CD14-positive monocyte (primary cell): ENCODE measurements around the gene KCNN4. TPM values are rescaled to one million over a fixed set of nuclear protein-coding genes. Genes with fewer than 3 reads are reported as not detected.

Experiments
- DNase-seq, 3 donors: peaks; one replicate each; pipeline ENCODE4 v3.0.0-alpha.2; 2011 to 2022
- H2AFZ ChIP-seq: 2 replicates; pipeline ENCODE4 v1.6.0; 2012; ENCODE audit warnings: mild to moderate bottlenecking, low read depth, low read length, inconsistent platforms; ENCODE audit not compliant: insufficient read depth, poor library complexity, severe bottlenecking
- H3K27ac ChIP-seq, 2 donors: 1 replicate in 1 of 2; 2 replicates in 1 of 2; pipeline ENCODE4 v1.5.1; 2012 to 2013; ENCODE audit warnings: low read length in 2 of 2, control low read depth in 1 of 2, inconsistent platforms in 1 of 2, low read depth in 1 of 2, mild to moderate bottlenecking in 1 of 2
- H3K27me3 ChIP-seq, 2 donors: one replicate each; pipeline versions ENCODE4 v1.6.0 to v1.6.1; 2011 to 2013; ENCODE audit warnings: low read length in 2 of 2; ENCODE audit not compliant: control insufficient read depth in 2 of 2, insufficient read depth in 2 of 2
- H3K36me3 ChIP-seq, 2 donors: replicated peaks in 1 of 2; 1 replicate in 1 of 2; 2 replicates in 1 of 2; pipeline versions ENCODE4 v1.5.1 to v1.6.1; 2012 to 2013; ENCODE audit warnings: low read length in 2 of 2, control low read depth in 1 of 2, inconsistent platforms in 1 of 2, mild to moderate bottlenecking in 1 of 2; ENCODE audit not compliant: insufficient read depth in 2 of 2, control insufficient read depth in 1 of 2
- H3K4me1 ChIP-seq, 2 donors: 1 replicate in 1 of 2; 2 replicates in 1 of 2; pipeline versions ENCODE4 v1.5.1 to v1.6.1; 2012 to 2013; ENCODE audit warnings: low read length in 2 of 2, control low read depth in 1 of 2, inconsistent platforms in 1 of 2, mild to moderate bottlenecking in 1 of 2, moderate library complexity in 1 of 2; ENCODE audit not compliant: insufficient read depth in 2 of 2, control insufficient read depth in 1 of 2
- H3K4me2 ChIP-seq: replicated peaks from 2 replicates; pipeline ENCODE3; 2012; ENCODE audit warnings: low read length, moderate library complexity, mild to moderate bottlenecking; ENCODE audit not compliant: poor library complexity, severe bottlenecking; ENCODE audit errors: extremely low read depth
- H3K4me3 ChIP-seq, 3 experiments: fragments of 200-600 bp in 1 of 3; sonication (generic) in 1 of 3; replicated peaks in 1 of 3; 1 replicate in 2 of 3; 2 replicates in 1 of 3; pipeline ENCODE4 v1.5.1; 2011 to 2013; ENCODE audit warnings: low read length in 3 of 3, mild to moderate bottlenecking in 3 of 3, control low read depth in 2 of 3, low read depth in 2 of 3, inconsistent platforms in 1 of 3, moderate library complexity in 1 of 3
- H3K79me2 ChIP-seq: 2 replicates; pipeline ENCODE4 v1.6.0; 2012; ENCODE audit warnings: mild to moderate bottlenecking, control low read depth, inconsistent platforms, low read length, moderate library complexity; ENCODE audit not compliant: insufficient read depth
- H3K9ac ChIP-seq: 2 replicates; pipeline ENCODE4 v1.6.0; 2017; ENCODE audit warnings: low read length, mild to moderate bottlenecking; ENCODE audit not compliant: insufficient read depth, poor library complexity, severe bottlenecking
- H3K9me3 ChIP-seq, 2 donors: replicated peaks in 1 of 2; 1 replicate in 1 of 2; 2 replicates in 1 of 2; pipeline versions ENCODE4 v1.5.1 to v1.6.1; 2012 to 2013; ENCODE audit warnings: low read length in 2 of 2, control low read depth in 1 of 2; ENCODE audit not compliant: control insufficient read depth in 1 of 2, insufficient read depth in 1 of 2
- H4K20me1 ChIP-seq: 2 replicates; pipeline ENCODE4 v1.6.0; 2012; ENCODE audit warnings: mild to moderate bottlenecking, low read length, control low read depth, moderate library complexity; ENCODE audit not compliant: insufficient read depth
- H3K27ac Mint-ChIP-seq, 7 donors: one replicate each; pipeline ENCODE4 v1.8.0; 2020; ENCODE audit warnings: mild to moderate bottlenecking in 7 of 7, mixed read lengths in 7 of 7, moderate library complexity in 6 of 7, inconsistent platforms in 2 of 7
- H3K27me3 Mint-ChIP-seq, 3 donors: one replicate each; pipeline ENCODE4 v1.8.0; 2021 to 2022; ENCODE audit warnings: low read depth in 3 of 3, mild to moderate bottlenecking in 3 of 3, mixed read lengths in 3 of 3, moderate library complexity in 3 of 3, inconsistent platforms in 1 of 3
- H3K36me3 Mint-ChIP-seq, 2 donors: one replicate each; pipeline ENCODE4 v1.8.0; 2020; ENCODE audit warnings: mixed read lengths in 2 of 2, inconsistent platforms in 1 of 2, mild to moderate bottlenecking in 1 of 2
- H3K4me1 Mint-ChIP-seq: one replicate; pipeline ENCODE4 v1.8.0; 2020; ENCODE audit warnings: mild to moderate bottlenecking, mixed read lengths
- H3K4me3 Mint-ChIP-seq, 2 donors: one replicate each; pipeline ENCODE4 v1.8.0; 2020; ENCODE audit warnings: mild to moderate bottlenecking in 2 of 2, mixed read lengths in 2 of 2, moderate library complexity in 1 of 2
- H3K9me3 Mint-ChIP-seq, 7 donors: one replicate each; pipeline ENCODE4 v1.8.0; 2020 to 2022; ENCODE audit warnings: mixed read lengths in 7 of 7, mild to moderate bottlenecking in 6 of 7, moderate library complexity in 6 of 7, inconsistent platforms in 2 of 7
- WGBS: methylation state at CpG from one replicate; pipeline ENCODE4 v1.1.5; 2013; ENCODE audit warnings: missing lambda C conversion rate; ENCODE audit not compliant: insufficient coverage; 5-methylcytosine and 5-hydroxymethylcytosine counted together
- intact Hi-C, 2 donors: fragments of 100-400 bp; cut with micrococcal nuclease; formaldehyde crosslinking; loops; one replicate each; pipeline versions ENCODE4 v1.15.0 to v1.15.1; 2023
- polyA plus RNA-seq, 3 donors: library from polyadenylated mRNA; depleted of rRNA in 1 of 3; unstranded in 2 of 3; stranded (reverse) in 1 of 3; fragments of 300-500 nt in 2 of 3; fragments of >200 nt in 1 of 3; fragmentation: Illumina TruSeq in 2 of 3; gene quantifications; 1 replicate in 2 of 3; 2 replicates in 1 of 3; pipeline ENCODE4 v1.2.3, GENCODE V29; 2012 to 2021
- TF ChIP-seq, protein P1 (sequence below): fragments of 200-600 bp; IDR thresholded peaks from one replicate; pipeline ENCODE4 v1.8.0; 2022; ENCODE audit warnings: antibody characterized with exemption, mild to moderate bottlenecking

KCNN4 gene
- polyA plus RNA-seq, 3 donors: 12.9 to 70.4 (median 17.1) TPM

DNA sequence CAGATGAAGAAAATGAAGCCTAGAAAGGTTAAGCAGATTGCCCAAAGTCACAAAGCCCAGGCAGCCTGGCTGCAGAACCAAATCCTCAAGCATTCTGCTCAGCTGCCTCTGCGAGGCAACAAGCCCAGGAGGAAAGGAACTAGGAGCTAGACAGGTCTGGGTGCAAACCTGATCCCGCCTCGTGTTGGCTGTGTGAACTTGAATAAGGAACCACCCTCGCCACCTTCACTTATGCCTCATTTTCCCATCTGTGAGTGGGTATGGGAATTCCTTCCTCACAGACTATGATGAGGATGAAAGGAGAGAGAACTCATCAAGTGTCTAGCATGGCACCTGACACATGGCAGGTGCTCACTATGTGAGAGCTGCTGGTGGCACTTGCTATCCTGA is 32.6 kb downstream of the KCNN4 start:
- Histone ChIP-seq H3K79me2 (peaks cover 59% of the 10 kb centered on the region), H3K4me1 (peaks cover 22 to 30% of the 10 kb centered on the region in 2 donors), H3K36me3 (peaks cover 61 to 77% of the 10 kb centered on the region in 2 donors), H3K9ac (no peak overlapping the region), H4K20me1 (peaks cover 18% of the 10 kb centered on the region), H3K4me2 (no peak overlapping the region), H3K27ac (peak overlapping the region in 1 of 2 donors; percentile 3), H2AFZ (no peak overlapping the region), H3K4me3 (no peak overlapping the region), H3K27me3 (no peaks in the 10 kb centered on the region), H3K9me3 (no peaks in the 10 kb centered on the region)
- Mint-ChIP-seq H3K27me3 (peaks cover 0 to 4% (median 0%) of the 10 kb centered on the region in 3 donors), H3K4me3 (no peak overlapping the region), H3K4me1 (peaks cover 35% of the 10 kb centered on the region), H3K27ac (peak overlapping the region in 2 of 7 donors; percentile 5 to 61), H3K9me3 (peaks cover 0 to 2% (median 0%) of the 10 kb centered on the region in 7 donors), H3K36me3 (peaks cover 65 to 77% of the 10 kb centered on the region in 2 donors)
- TF ChIP-seq, protein P1, sequence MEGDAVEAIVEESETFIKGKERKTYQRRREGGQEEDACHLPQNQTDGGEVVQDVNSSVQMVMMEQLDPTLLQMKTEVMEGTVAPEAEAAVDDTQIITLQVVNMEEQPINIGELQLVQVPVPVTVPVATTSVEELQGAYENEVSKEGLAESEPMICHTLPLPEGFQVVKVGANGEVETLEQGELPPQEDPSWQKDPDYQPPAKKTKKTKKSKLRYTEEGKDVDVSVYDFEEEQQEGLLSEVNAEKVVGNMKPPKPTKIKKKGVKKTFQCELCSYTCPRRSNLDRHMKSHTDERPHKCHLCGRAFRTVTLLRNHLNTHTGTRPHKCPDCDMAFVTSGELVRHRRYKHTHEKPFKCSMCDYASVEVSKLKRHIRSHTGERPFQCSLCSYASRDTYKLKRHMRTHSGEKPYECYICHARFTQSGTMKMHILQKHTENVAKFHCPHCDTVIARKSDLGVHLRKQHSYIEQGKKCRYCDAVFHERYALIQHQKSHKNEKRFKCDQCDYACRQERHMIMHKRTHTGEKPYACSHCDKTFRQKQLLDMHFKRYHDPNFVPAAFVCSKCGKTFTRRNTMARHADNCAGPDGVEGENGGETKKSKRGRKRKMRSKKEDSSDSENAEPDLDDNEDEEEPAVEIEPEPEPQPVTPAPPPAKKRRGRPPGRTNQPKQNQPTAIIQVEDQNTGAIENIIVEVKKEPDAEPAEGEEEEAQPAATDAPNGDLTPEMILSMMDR: no peak
- no CpG with 5 or more reads among the region's 4 CpGs for WGBS
- DNase-seq: no peak
- intact Hi-C loops: no loop called here

DNA sequence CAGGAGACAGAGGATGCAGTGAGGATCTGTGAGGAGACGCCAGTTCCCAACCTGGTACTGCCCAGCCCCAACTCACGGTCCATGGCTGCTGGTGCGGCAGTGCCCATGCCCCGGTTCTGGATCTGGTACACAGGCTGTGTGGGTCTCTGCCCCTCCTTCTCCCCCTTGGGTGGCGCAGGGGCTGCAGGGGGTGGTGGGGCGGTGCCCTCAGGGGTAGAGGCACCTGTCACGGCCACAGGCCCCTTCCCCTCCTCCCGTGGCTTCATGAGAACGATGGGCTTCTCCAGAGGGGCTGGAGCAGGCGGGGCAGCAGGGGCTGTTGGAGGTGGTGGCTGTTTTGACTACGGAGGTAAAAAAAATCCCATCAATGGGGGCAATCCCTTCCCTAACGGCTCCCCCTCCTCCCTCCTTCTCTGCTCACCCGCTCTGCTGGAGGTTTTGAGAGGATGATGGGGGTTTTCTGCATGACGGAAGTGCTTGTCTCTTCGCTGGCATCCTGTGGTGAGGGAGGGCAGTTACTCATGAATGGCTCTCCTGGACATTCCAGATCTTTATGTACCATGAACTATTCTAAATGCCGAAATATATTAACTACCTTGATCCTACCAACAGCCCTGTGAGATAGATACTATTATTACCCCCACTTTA is 33.1 kb downstream of the KCNN4 start:
- Mint-ChIP-seq H3K36me3 (peaks cover 68 to 79% of the 10 kb centered on the region in 2 donors), H3K9me3 (peaks cover 0 to 4% (median 0%) of the 10 kb centered on the region in 7 donors), H3K27me3 (peaks cover 0 to 4% (median 0%) of the 10 kb centered on the region in 3 donors), H3K27ac (peak overlapping the region in 3 of 7 donors; percentile 5 to 61 (median 55)), H3K4me1 (peaks cover 31% of the 10 kb centered on the region), H3K4me3 (no peak overlapping the region)
- intact Hi-C loops: no loop called here
- H3K4me2 ChIP-seq: no peak overlapping the region
- DNase-seq: no peak
- peaks cover 53% of the 10 kb centered on the region for H3K79me2 ChIP-seq
- H3K27ac ChIP-seq: no peak overlapping the region
- no peak overlapping the region for H3K4me3 ChIP-seq
- no peaks in the 10 kb centered on the region for H3K9me3 ChIP-seq
- H3K4me1 ChIP-seq: peaks cover 17 to 25% of the 10 kb centered on the region in 2 donors
- H3K9ac ChIP-seq: no peak overlapping the region
- peaks cover 15% of the 10 kb centered on the region for H4K20me1 ChIP-seq
- peaks cover 62 to 82% of the 10 kb centered on the region in 2 donors for H3K36me3 ChIP-seq
- no peak overlapping the region for H2AFZ ChIP-seq
- TF ChIP-seq, protein P1: no peak
- 100% methylated on average over 3 of the region's 16 CpGs for WGBS
- no peaks in the 10 kb centered on the region for H3K27me3 ChIP-seq
